Measurements from ENCODE around the gene OR6Q1. TPM values are rescaled to one million over a fixed set of nuclear protein-coding genes. Genes with fewer than 3 reads are reported as not detected.

OR6Q1 gene
- total and polyA plus RNA-seq, 2 of the 13 experiments (the other 11 are each of a cell fraction or from before 2014, with no cell fraction given): not detected

- no peak for TF ChIP-seq ZNF207 (IDR thresholded peaks at IDR 0.05; ENCODE audit: borderline replicate concordance)
- TF ChIP-seq SOX5 (CRISPR knock-in tag; IDR thresholded peaks at IDR 0.05; ENCODE audit: borderline replicate concordance): peak; percentile 30; the same call in 1 of the 2 replicates
- peak; percentile 27; the same call in 1 of the 2 replicates for TF ChIP-seq ARID5B (CRISPR knock-in tag; IDR thresholded peaks at IDR 0.05)
- TF ChIP-seq, protein P1, sequence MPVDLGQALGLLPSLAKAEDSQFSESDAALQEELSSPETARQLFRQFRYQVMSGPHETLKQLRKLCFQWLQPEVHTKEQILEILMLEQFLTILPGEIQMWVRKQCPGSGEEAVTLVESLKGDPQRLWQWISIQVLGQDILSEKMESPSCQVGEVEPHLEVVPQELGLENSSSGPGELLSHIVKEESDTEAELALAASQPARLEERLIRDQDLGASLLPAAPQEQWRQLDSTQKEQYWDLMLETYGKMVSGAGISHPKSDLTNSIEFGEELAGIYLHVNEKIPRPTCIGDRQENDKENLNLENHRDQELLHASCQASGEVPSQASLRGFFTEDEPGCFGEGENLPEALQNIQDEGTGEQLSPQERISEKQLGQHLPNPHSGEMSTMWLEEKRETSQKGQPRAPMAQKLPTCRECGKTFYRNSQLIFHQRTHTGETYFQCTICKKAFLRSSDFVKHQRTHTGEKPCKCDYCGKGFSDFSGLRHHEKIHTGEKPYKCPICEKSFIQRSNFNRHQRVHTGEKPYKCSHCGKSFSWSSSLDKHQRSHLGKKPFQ (CRISPR knock-in tag; IDR thresholded peaks at IDR 0.05; ENCODE audit: insufficient replicate concordance): no peak
- no peak for TF ChIP-seq ELK4 (CRISPR knock-in tag; IDR thresholded peaks at IDR 0.05; ENCODE audit: borderline replicate concordance)
- TF ChIP-seq ZNF616 (CRISPR knock-in tag; IDR thresholded peaks at IDR 0.05; ENCODE audit: low read depth): no peak
- no peak for TF ChIP-seq RORA (CRISPR knock-in tag; IDR thresholded peaks at IDR 0.05)
Observed at GRCh38 chr11:58059007-58059350, 28.2 kb downstream of the OR6Q1 start (continued).
